ENCODE measurements around the gene S100A9.
"Not testable (repeated sequence)": the region's sequence is repeated elsewhere in the genome, so short reads cannot be mapped to it uniquely, and the experiment has no call there.

The S100A9 gene

DNA sequence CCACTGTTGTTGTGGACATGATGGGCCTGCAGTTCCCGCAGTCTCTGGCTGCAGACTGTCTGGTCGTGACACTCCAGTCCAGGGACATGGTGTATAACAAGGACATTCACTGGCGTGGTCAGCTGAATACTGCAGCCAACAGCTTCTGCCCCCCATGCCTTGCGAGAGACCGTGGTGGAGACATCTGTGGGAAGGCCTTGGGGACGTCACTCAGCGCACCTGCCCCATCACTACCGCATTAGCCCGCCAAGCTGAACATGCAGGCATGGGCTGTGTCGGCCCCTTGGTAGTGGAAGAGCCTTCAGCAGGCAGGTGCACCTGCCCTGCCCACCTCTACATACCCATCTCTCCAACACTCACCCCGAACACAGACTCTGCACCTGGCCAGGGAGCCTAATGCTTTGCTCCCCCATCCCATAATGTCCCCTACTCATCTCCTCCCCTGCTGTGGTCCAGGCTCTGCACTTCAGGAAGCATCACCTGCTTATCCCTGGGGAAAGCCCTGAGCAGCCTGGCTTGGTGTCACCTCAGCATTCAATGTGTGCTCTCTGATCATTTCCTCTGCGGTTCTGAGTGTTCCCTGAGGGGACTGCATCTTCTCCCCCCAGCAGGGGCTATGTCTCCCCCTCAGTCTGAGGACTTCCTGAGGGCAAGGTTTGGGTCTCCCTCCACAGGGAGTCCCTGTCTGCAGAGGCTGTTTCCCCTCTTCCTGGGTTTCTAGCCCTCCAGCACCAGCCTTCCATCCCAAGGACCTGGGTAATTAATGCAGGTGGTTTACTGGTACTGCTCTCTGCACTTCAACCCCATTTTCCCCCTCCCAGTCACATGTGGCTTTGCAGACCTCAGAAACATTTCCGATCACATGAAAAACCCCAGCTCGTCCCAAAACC is 12.2 kb upstream of the S100A9 start:
- no peak for DNase-seq

DNA sequence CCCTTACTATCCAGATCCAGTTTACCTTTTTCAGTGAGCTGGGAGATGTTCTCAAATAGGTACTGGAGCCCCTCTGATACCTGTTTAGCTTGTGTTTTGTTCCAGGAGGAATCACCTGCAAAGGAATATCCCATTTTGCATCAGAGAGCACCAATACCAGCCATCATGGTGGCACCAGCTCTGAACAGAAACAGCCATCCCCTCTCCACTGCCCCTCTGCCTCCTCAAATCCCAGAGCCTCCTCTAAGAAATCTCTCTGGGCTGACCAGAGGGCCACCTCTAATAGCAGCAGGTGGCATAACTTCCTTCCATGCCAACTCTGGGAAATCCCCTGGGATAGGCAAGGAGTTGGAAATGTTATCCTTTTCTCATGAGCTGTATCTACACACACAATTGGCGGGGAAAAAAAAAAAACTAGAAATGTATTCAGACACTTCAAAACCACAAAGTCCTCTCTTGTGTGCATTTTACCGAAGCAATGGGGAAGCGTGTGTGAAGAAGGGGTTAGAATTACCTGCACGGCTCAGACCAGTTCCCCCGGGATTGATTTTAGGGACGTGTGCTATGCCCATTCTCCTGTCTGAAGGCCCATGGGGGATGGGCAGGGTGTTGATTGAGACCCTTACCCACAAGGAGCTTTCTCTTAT is 11.5 kb upstream of the S100A9 start:
- no peak for DNase-seq

DNA sequence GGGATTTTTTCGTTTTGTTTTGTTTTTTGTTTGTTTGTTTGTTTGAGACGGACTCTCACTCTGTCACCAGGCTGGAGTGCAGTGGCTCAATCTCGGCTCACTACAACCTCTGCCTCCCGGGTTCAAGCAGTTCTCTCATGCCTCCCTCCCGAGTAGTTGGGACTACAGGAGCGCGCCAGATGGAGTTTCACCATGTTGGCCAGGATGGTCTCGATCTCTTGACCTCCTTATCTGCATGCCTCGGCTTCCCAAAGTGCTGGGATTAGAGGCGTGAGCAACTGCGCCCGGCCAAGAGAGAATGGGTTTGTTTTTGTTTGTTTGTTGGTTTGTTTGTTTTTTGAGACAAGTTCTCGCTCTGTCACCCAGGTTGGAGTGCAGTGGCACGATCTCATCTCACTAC is 10.6 kb upstream of the S100A9 start:
- not testable (repeated sequence) for DNase-seq

DNA sequence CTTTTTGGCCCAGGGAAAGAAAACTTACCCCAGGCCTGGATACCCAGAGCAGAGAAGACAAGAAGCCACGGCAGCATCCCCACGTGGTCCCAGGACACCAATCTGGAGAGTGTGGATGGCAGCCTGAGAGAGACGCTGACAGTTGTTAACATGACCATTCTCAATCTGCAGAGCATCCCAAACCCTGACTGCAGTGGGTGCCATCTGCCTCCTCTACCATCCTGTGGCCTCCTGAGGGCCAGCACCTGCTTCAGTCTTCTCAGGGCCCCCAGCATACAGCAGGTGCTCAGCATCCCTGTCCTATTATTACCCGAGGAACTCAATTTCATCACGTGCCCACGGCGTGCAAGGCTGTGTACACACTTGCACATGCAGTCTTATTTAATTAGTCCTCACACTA is 9.8 kb upstream of the S100A9 start:
- DNase-seq = no peak

DNA sequence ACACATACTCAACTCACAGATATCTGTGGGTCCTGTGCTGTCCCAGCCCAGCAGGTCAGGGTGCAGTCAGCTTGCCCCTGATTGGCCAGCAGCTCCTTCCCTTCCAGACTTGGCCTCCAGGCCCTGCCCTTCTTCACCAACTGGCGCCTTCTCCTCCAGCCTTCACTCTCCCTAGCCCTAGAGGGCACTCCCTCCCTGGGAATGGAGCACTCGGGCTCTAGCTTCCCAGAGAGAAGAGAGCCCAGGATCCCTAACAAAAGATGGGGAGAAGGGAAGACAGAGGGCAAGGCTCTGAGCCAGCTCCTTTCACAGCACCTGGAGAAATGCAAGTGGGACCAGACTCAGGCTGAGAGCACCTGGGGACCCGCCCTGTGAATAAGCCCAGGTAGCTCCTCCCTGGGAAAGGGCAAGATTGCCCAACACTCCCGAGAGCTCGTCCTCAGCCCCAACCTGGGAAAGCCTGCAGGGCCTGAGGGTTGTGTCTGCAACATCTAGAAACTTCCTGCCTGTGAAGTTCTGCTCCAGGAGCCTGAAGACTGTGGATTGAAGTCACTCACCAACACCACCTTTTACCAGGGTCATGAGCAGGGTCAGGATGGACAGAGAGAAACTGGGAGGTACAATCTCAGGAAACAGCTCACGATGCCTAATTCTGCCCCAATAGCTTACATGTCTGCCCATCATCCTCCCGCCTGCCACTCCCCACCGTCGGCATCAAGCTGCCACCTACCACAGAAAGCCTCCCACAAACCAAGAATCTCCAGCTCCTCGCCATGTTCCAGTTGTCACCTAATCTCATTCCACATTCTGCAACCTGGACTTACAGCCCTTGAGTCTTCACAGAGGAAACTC is 8.9 kb upstream of the S100A9 start, which contains the start of gene PGLYRP4:
TSS of gene PGLYRP4 (minus strand) at position 331 of the 852 bp plus-strand sequence. CDS start 909 bp downstream, outside the sequence.
- no peak for DNase-seq

DNA sequence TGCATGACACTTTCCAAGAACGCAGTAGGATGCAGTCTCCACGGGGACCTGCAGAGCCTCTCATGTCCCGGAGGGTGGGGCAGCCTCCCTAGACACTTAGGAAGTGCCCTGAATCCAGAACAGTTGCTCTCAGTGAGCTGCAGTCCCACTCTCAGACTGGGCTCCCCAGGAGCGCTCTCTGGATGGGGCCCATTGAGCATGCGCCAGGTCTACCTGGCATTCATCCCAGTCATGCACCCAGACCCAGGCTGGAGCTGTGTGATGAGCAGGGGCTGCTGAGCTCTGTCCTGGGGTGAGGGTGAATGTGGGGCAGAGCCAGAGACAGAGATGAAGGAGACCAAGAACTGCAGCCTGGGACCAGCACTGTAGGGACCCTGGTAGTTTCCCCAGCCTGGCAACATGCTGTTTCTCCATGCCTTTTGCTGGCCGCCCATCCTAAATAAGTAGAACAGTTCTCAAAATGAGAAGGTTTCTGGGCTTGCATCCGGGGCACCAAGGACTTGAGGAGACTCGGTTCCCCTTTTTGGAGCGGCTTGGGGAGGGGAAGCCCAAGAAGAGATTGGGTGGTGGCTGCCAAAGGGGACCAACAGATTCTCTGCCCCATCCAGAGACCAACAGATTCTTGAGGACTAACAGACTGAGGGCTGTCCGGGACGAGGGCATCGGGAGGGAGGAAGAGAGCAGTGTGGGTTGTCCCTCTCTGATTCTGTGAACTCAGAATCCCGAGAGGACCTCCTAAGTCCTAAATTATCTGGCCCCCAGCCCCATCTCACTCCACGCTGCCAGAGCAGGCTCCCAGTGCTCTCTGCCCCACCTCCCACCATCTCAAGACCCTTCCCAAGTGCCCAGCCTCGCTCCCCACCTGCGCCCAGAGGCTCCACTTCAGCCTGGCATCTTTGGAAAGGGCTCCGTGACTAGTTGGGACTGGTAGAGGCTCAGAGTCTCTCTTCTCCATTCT is 8.0 kb upstream of the S100A9 start:
- no peak for DNase-seq

DNA sequence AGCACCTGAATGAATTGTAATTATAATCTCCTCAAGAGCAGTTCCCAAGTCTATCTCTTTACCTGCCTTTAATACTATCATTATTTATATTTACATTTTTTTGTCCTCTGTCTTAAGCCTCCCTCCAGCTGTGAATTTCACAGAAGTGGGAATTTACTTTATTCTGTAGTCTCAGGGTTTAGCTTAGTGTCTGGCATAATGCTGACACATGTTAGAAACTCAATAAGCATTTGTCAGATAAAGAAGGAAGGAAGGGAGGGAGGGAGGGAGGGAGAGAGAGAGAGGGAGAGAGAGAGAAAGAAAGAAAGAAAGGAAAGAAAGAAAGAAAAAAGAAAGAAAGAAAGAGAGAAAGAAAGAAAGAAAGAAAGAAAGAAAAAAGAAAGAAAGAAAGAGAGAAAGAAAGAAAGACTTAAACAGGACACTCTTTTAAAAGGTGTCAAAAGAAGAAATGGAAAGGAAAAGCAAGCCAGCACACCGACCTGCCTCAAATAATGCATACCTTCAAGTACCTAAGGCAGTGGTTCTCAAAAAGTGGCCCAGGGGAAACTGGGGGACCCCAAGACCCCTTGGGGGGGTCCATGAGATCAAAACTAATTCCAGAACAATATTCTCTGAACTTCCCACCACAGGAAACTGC is 7.2 kb upstream of the S100A9 start:
- DNase-seq = no peak

DNA sequence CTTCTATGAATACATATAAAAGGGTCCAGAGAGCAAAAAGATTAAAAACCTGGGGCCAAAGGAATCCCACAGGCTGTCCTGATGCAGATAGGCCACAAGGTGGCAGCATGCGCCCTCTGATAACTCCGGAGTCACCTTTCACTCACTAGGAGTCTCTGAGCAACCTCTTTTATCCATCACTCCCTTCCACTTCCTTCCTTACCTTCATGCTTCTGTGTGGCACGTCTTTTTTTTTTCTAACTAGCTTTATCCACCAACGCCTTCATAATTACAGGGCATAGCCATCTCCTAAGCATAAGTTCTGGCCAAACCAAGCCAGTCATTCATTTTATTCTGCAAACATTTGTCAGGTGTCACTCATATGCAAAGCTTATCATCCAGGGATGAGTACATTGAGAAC is 5.1 kb upstream of the S100A9 start:
- peak; percentile 61 for DNase-seq

DNA sequence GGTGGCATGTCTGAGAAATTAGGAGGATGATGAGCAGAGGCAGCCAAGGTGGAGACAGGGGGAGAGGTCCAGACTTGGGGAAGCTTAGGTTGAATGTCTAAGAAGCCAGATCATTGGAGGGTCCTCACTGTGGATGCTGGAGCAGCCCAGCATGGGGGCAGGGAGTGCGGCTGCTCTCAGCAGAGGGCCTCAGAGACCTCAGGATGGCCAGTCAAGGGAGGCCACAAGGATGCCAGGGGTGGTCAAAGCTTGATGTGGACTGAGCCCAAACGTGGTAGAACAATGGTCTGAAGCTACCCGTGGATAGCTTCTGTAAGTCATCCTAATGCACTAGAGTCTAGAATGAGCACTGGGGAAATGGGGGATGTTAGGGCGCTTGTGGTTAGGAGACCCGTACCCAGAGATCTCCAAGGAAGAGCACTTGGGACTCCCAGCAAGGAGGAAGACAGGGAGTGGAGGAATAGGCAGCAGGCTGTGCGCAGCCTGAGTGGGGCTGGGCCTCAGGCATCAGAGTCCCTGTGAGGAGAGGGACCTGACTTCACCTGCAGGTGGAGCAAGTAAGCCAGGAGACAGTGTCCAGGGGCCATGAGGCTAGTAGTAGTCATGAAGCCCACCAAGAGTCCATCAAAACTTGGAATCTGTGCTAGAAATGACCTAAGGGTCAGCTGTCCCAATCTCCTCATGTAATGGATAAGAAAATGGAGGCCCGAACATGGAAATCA is 4.3 kb upstream of the S100A9 start:
- no peak for DNase-seq

DNA sequence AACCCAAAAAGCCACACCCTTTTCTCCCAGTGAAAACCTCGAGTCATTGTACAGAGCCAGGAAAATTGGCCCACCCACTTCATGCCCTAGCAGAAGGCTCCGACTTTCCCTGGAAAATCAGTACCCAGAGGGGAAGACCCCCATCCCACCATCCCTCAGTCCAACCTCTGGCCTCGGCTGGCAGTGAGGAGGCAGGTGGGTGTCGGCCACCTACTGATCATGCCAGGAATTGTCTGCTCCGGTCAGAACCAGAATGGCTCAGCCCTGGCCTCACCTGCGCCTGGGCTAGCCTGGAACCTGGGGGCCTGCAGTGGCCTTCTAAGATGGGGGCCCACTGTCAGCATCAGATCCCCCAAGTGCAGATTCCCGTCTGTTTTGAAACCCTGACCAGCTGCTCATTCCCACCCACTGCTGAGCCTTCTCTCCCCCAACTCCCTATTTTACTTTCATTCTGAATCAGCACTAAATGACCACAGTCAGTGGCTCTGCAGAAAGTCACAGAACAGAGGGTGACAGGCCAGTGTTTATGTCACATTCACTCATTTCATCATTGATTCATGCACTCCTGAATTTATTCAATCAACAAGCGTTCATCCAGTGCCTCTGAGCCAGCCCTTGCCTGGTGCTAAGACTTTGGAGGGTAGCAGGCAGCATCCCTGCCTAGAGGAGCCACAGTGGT is 3.0 kb upstream of the S100A9 start:
- no peak for DNase-seq

DNA sequence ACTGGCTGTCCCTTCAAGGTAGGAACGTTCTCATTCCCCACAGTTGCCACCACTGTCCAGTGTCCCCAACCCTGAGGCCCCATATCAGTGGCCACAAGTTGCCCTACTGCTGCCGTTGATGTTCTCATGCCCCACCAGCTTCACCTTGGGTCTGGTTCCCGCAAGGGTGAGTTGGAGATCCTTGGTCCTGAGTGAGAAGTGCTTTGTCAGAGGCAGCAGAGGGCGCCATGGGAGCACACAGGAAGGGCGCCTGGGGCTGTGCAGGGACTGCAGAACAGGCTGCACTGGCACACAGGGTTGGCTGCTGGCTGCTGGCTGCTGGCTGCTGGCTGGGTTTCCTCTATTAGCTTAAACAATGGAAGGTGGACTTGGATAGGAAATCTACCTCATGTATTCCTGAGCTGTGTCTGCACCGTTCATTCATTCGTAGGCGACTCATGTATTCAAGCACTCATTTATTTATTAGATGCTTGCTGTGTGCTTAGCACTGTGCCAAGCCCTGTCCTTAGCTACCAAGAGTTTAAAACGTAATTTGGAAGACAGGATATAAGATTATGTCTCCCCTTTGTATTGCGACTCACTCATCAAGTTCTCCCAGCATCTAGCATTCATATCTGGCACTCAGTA is 2.1 kb upstream of the S100A9 start:
- DNase-seq = peak; percentile 13

DNA sequence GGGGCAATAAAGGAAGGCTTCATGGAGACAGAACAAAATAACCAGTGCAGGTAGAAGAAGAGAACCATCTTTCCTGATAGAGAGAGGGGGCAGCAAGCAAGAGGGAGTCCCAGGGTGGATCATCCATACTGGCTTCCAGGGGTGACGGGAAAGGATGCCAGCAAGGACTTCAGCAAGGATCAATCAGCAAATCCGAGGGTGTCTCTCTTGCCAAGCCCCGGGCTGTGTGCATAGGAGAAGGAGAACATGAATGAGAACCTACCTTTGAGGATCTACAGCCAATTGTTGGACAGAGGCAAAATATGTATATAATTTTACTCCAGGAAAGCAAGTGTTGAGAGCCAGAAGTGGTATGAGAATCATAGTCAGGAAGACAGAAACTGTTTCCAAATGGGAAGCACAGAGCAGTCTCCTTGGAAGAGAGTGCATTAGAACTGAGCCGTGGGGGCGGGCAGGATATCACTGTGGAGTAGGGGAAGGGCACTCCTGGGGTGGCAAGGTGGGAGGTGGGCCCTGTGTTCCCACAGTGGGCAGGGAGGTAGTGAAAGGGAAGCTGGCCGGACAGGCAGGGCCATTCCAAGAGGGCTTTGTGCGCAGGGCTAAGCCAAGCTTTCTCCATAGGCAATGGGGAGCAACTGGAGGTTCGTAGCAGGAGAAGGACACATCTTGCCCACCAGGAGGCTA is 1.1 kb upstream of the S100A9 start:
- DNase-seq = no peak

DNA sequence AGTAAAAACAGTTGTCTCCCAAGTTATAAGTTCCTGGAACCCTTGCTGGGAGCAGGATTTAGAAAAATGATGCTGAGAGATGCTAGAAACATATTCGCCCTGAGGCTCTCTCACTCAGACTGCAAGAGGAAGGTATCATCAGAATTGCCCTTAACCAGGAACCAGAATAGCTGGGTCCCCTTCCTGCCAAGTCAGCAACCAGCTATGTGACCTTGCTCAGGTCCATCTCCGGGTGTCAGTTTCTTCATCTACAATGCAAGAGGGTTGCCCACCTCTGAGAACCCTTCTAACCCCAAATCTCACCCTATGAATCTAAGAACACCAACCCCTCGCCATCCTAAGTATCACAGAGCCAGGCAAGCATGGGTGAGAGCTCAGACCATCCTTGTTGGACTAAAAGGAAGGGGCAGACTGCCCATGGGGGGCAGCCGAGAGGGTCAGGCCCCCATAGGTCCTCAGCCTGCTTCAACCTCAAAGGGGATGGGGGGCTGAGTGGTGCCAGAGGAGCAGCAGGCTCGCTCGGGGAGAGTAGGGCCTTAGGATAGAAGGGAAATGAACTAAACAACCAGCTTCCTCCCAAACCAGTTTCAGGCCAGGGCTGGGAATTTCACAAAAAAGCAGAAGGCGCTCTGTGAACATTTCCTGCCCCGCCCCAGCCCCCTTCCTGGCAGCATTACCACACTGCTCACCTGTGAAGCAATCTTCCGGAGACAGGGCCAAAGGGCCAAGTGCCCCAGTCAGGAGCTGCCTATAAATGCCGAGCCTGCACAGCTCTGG is 390 bp upstream of the S100A9 start:
- no peak for DNase-seq

DNA sequence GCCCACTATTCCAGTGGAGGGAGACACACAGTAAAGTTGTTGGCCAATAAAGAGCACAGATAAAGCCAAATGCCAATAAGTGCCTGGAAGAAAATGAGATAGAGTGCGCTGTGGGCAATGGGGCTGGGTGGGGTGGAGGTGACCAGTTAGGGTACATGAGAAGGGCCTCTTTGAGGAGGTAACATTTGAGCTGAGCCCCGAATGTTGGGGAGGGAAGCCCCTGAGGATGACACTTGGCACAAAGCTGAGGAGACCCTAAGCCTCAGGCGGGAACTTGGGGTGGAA is 979 bp downstream of the S100A9 start:
- DNase-seq = no peak

DNA sequence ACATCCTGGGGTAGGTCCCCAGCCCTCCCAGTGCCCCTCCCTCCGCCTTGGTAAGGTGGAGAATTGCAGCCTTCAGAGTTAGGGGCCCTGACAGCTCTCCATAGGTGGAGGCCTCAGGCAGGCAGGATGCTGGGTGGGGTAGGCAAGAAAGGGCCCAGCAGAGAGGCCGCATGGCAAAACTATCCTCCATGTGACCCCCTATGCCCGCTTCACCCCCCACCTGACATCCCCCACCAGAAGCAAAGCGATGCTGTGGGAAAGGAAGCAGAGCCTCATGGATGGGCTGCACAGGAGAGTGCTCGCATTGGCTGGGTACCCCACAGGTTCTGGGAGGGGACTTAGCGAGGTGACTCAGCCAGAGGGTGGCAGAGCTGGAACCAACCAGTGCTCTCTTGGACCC is 1.6 kb downstream of the S100A9 start:
- no peak for DNase-seq

DNA sequence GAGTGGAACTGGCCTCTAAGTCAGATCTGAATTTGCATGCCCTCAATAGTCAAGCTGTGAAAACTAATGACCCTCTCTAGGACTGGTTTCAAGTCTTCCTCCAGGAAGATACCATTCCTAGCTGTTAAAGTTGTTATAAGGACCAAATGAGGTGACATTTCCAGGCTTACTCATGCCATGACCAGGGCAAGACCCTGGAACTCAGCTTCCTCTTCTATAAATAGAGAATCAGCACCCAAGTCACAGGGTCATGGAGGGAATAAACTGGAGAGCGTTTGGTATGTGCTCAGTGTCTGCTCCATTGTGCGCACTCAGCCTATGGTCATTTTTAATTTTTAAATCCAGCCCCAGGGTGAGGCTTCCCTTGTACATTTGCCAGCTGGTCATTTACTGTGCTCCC is 2.5 kb downstream of the S100A9 start:
- no peak for DNase-seq

DNA sequence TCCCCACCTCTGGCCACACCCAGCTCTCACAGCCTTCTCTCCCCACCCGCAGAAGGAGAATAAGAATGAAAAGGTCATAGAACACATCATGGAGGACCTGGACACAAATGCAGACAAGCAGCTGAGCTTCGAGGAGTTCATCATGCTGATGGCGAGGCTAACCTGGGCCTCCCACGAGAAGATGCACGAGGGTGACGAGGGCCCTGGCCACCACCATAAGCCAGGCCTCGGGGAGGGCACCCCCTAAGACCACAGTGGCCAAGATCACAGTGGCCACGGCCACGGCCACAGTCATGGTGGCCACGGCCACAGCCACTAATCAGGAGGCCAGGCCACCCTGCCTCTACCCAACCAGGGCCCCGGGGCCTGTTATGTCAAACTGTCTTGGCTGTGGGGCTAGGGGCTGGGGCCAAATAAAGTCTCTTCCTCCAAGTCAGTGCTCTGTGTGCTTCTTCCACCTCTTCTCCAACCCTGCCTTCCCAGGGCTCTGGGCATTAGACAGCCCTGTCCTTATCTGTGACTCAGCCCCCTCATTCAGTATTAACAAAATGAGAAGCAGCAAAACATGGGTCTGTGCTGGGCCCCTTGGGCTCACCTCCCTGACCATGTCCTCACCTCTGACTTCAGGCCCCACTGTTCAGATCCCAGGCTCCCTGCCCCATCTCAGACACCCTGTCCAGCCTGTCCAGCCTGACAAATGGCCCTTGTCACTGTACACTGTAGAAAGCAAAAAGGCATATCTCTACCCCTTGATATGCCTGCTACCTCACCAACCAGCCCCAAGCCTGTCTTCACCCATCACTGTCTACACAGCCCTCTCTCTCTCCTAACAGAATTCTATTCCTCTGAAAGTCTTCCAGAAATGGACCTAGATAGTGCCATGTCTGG is 3.2 kb downstream of the S100A9 start:
- no peak for DNase-seq

Measured in activated CD4-positive, alpha-beta T cell treated with anti-CD3 and anti-CD28 coated beads, Interleukin-2, amount 50 U/mL, for 1 hour (primary cell).